HEK293 (cell line): ENCODE results near the gene DUSP1.

Experiments used
- YY1 ChIP-seq: fragments of 450-650 bp; formaldehyde crosslinking; IDR thresholded peaks from 2 replicates; pipeline ENCODE4 v1.5.1; 2018; ENCODE audit warnings: missing biosample characterization, missing genetic modification characterization
- ZNF174 ChIP-seq: fragments of 450-650 bp; formaldehyde crosslinking; IDR thresholded peaks from 2 replicates; pipeline ENCODE4 v1.5.0; 2017; ENCODE audit warnings: missing biosample characterization, mild to moderate bottlenecking, missing genetic modification characterization
- TF ChIP-seq, protein P1 (sequence below): fragments of 450-650 bp; formaldehyde crosslinking; IDR thresholded peaks from 2 replicates; pipeline ENCODE4 v1.5.1; 2016; ENCODE audit warnings: missing biosample characterization, missing genetic modification characterization
- TF ChIP-seq, protein P2 (sequence below): fragments of 450-650 bp; IDR thresholded peaks from 2 replicates; pipeline ENCODE4 v1.5.1; 2018; ENCODE audit warnings: missing biosample characterization, mild to moderate bottlenecking, missing genetic modification characterization

DNA sequence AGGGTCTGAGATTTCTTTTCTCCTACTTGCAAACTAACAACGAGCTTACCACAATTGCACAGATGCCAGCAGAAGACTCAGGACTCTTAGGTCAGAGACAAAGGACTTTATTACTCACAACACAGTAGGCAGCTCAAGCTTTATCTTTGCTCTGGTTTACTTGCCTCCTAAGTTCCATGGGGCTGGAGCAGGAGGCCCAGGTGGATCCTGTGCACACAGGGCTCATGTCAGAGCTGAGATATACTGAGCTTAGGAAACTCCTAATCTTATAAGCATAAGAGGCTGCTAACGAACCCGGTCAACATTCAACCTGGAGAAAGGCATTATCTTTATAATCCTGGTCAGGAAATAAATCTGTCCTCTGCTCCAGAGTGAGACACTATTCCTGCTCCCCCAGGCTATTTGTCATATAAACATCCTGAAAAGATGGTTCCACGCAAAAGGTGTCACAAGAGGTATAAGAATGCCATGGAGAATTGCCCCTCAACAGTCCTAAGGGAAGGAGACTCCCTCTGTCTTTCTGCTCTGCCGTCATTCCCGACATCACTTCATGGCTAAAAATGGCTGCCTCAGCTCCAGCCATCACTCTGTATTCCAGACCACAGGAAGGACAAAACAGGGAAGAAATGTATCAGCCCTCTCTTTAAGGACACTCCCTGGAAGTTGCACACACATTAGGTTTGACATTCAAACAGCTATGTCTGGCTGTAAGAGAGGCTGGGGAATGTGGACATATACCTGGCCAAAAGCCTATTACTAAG is 16.2 kb downstream of the DUSP1 start:
- TF ChIP-seq, protein P1, sequence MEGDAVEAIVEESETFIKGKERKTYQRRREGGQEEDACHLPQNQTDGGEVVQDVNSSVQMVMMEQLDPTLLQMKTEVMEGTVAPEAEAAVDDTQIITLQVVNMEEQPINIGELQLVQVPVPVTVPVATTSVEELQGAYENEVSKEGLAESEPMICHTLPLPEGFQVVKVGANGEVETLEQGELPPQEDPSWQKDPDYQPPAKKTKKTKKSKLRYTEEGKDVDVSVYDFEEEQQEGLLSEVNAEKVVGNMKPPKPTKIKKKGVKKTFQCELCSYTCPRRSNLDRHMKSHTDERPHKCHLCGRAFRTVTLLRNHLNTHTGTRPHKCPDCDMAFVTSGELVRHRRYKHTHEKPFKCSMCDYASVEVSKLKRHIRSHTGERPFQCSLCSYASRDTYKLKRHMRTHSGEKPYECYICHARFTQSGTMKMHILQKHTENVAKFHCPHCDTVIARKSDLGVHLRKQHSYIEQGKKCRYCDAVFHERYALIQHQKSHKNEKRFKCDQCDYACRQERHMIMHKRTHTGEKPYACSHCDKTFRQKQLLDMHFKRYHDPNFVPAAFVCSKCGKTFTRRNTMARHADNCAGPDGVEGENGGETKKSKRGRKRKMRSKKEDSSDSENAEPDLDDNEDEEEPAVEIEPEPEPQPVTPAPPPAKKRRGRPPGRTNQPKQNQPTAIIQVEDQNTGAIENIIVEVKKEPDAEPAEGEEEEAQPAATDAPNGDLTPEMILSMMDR (tag by site-specific recombination), result no peak
- no peak for TF ChIP-seq ZNF174 (tag by site-specific recombination)
- TF ChIP-seq YY1 (tag by site-specific recombination), result no peak
- TF ChIP-seq, protein P2, sequence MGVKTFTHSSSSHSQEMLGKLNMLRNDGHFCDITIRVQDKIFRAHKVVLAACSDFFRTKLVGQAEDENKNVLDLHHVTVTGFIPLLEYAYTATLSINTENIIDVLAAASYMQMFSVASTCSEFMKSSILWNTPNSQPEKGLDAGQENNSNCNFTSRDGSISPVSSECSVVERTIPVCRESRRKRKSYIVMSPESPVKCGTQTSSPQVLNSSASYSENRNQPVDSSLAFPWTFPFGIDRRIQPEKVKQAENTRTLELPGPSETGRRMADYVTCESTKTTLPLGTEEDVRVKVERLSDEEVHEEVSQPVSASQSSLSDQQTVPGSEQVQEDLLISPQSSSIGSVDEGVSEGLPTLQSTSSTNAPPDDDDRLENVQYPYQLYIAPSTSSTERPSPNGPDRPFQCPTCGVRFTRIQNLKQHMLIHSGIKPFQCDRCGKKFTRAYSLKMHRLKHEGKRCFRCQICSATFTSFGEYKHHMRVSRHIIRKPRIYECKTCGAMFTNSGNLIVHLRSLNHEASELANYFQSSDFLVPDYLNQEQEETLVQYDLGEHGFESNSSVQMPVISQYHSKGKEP (tag by site-specific recombination), result no peak
